Stimulated activated naive CD8-positive, alpha-beta T cell treated with anti-CD3 and anti-CD28 coated beads, Interleukin-15, Interleukin-2, amounts not matched to agents 100 U/mL and 50 U/mL, for 24 hours (primary cell): Measurements from ENCODE around the gene LPCAT2.

ENCODE experiments used
- ATAC-seq: fragments of 150-1000 bp; cut with Tn5 transposase; one replicate; pipeline ENCODE4 v1.10.0; 2021
- DNase-seq: peaks from one replicate; pipeline ENCODE4 v3.0.0; 2021

Gene LPCAT2

GRCh38 chr16:55480228-55480655, 28.6 kb upstream of the LPCAT2 start:
- ATAC-seq = no peak
- no peak for DNase-seq

- ATAC-seq = no peak
- DNase-seq = no peak
Observed at GRCh38 chr16:55481023-55481422, 27.8 kb upstream of the LPCAT2 start.

- ATAC-seq = no peak
- no peak for DNase-seq
Observed at GRCh38 chr16:55482056-55482455, 26.8 kb upstream of the LPCAT2 start.

GRCh38 chr16:55487048-55487803, 21.6 kb upstream of the LPCAT2 start:
- ATAC-seq (no peak), DNase-seq (no peak)

GRCh38 chr16:55488306-55488705, 20.6 kb upstream of the LPCAT2 start:
- ATAC-seq (no peak), DNase-seq (no peak)

GRCh38 chr16:55489119-55489955, 19.5 kb upstream of the LPCAT2 start:
- DNase-seq (no peak), ATAC-seq (no peak)

GRCh38 chr16:55489956-55490265, 19.0 kb upstream of the LPCAT2 start:
- ATAC-seq = no peak
- DNase-seq = no peak

- ATAC-seq (no peak), DNase-seq (no peak)
Observed at GRCh38 chr16:55490301-55490700, 18.6 kb upstream of the LPCAT2 start.

GRCh38 chr16:55491691-55492090, 17.2 kb upstream of the LPCAT2 start:
- no peak for ATAC-seq
- DNase-seq = no peak

GRCh38 chr16:55492756-55493380, 16.0 kb upstream of the LPCAT2 start:
- DNase-seq (no peak), ATAC-seq (no peak)

GRCh38 chr16:55494994-55495421, 13.9 kb upstream of the LPCAT2 start:
- ATAC-seq = no peak
- DNase-seq = no peak

GRCh38 chr16:55495616-55496289, 13.1 kb upstream of the LPCAT2 start:
- DNase-seq (no peak), ATAC-seq (no peak)

GRCh38 chr16:55496509-55497145, 12.2 kb upstream of the LPCAT2 start:
- ATAC-seq = no peak
- DNase-seq = no peak

GRCh38 chr16:55497558-55497957, 11.3 kb upstream of the LPCAT2 start:
- ATAC-seq = no peak
- no peak for DNase-seq

- DNase-seq = no peak
- ATAC-seq = no peak
Observed at GRCh38 chr16:55498101-55498500, 10.8 kb upstream of the LPCAT2 start.

GRCh38 chr16:55499281-55499680, 9.6 kb upstream of the LPCAT2 start:
- no peak for DNase-seq

GRCh38 chr16:55499951-55500529, 8.8 kb upstream of the LPCAT2 start:
- ATAC-seq = no peak
- no peak for DNase-seq

More at GRCh38 chr16:55499281-55499680, 9.6 kb upstream of the LPCAT2 start:
- no peak for ATAC-seq

- no peak for ATAC-seq
- DNase-seq = no peak
Observed at GRCh38 chr16:55500530-55501011, 8.3 kb upstream of the LPCAT2 start.

GRCh38 chr16:55501549-55502322, 7.1 kb upstream of the LPCAT2 start:
- ATAC-seq = no peak
- DNase-seq = no peak

GRCh38 chr16:55502801-55503366, 6.0 kb upstream of the LPCAT2 start:
- ATAC-seq = no peak

More at GRCh38 chr16:55502801-55503366, 6.0 kb upstream of the LPCAT2 start:
- no peak for DNase-seq
